GM21723 (cell line): ENCODE measurements around the gene SGSM2.

Source experiments
- ATAC-seq: cut with Tn5 transposase; IDR thresholded peaks from one replicate; pipeline ENCODE4 v1.9.1; 2021; ENCODE audit warnings: mild to moderate bottlenecking, moderate library complexity; ENCODE audit not compliant: unreplicated experiment

The SGSM2 gene

DNA sequence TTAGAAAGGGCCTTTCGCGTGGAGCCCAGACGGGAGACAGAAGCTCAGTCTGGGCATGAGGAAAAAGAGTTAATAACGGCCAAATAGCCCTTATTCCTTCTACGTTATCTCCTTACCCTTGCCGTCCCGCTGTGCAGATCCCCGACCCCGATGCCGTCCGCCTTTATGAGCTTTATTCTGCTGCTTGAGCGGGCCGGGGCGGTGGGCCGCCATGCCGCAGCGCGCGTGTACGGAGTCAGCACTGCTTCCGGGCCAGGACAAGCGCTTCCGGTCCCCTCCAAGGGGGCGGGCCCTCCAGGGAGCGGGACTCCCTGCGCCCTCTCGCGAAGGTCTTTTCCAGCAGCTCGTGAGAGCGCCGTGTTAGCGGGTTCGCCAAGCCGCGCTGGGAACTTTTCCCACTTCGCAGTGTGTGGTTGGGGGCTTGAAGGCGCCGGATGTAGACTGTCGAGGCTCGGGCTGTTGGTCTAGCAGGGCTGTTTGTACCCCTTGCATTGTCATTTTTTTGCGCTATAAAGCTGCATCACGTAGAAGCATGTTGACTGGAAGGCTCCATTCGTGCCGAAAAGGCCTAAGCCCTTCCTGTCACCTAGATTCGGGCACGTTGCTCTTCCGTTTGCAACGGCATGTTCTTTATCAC is 968 bp upstream of the SGSM2 start, which contains the start of gene TSR1:
TSR1 (minus strand) TSS at position 243 of the 637 bp plus-strand sequence; CDS start at position 213, 30 bp downstream.
- peak; percentile 75 for ATAC-seq

GRCh38 chr17:2337544-2338314 is 428 bp downstream of the SGSM2 start:
- peak; percentile 38 for ATAC-seq

DNA sequence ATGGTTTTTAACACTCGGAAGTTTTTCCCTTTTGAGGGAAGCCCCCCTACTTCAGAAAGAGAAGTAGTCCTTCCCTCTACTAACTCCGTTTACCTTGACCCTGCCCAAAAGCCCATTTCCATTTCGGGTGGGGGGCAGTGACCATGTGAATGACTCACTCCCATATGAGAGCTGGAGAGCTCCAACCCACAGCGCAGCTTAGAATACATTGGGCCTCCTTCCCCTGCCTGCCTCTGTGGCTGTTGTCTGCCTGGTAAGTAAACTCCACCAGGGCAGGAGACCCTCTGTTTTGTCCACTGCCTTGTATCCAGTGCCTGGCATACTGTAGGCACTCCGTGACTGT is 985 bp downstream of the SGSM2 start:
- ATAC-seq = no peak

- ATAC-seq = no peak
Measured at GRCh38 chr17:2343421-2343820, 6.1 kb downstream of the SGSM2 start.

DNA sequence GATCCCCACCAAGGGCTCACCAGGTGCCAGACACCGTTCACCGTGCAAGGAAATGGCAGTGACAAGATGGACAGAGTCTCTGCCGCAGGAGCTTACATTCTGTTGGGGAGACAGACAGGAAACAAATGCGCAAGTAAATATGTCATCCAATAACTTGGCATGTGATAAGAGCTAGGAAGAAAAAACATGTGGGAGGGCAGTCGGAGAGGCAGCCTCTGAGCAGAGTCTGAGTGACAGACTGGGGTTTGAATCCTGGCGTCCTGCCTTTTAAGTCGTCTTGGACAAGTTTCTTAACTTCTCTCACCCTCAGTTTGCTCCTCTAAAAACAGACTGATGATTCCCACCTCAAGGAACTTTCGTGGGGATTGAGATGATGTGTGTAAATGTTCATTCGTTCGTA is 7.2 kb downstream of the SGSM2 start:
- ATAC-seq = no peak

DNA sequence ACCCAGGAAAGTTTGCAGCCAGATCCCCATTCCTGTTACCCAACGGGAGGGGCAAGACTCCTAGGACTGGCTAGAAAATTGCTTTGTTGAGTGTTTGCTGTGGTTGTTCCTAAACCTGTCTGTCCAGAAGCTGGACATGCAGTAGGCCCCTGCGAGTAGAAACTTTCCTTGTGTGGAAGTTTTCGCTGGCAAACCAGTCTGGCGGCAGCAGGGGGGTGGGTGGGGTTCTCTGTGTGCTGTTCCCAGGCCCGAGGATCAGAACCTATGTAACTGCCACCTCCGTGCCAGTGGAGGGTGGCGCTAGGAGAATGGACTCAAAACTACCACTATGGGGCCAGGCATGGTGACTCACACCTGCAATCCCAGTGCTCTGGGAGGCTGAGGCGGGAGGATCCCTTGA is 9.2 kb downstream of the SGSM2 start:
- no peak for ATAC-seq

- ATAC-seq = no peak
Measured at GRCh38 chr17:2347805-2348685, 10.7 kb downstream of the SGSM2 start.

- no peak for ATAC-seq
Measured at GRCh38 chr17:2351269-2351668, 14.0 kb downstream of the SGSM2 start.

DNA sequence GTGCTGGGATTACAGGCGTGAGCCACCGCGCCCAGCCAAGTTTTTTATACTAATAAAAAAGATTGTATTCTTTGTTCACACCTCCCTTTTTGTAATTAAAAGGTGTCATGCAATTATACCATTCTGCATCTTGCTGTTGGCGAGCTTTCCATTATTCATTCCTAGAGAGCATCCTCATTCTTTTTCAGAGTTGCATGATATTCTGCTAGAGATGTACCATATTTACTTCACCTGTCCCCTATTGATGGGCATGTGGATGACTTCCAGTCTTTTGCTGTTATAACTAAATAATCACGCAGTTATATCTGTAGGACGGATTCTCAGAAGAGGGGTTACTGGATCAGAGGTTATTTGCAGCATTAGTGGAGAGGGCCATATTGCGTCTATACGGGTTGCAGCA is 17.0 kb downstream of the SGSM2 start:
- no peak for ATAC-seq

DNA sequence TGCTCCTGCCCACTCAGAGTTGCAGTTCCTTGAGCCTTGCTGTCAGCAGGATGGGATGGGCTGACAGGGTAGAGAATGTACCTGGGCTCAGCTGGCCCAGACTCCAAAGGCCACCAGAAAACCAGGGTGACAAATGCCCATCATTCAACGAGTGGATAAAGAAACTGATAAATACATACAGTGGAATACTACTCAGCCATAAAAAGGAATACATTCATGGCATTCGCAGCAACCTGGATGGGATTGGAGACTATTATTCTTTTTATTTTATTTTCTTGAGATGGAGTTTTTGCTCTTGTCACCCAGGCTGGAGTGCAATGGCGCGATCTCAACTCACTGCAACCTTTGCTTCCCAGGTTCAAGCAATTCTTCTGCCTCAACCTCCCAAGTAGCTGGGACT is 19.9 kb downstream of the SGSM2 start:
- ATAC-seq = no peak

DNA sequence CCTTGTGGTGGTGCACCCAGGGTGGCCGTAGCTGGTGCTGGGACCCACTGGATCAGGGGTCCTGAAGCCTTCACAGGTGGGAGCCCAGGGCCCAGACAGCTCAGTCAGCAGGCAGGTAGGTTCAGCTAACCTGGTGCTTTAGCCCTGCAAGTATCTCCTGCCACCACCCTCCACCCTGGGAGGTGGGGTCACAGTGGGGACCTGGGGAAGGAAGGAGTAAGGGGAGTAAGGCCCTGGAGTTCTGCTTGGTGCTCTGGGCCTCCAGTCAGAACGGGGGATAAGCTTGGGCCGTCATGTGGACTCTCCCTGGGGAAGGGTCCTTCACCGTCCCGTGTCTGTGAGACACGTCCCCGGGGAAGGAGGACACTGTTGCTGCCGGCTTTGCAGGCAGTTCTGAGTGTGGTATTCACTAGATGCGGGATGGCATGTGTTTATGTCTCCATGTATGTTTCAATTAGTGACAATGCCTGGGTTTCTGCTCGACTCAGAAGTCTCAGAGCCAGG is 20.7 kb downstream of the SGSM2 start:
- ATAC-seq = no peak

GRCh38 chr17:2361010-2361760 is 23.9 kb downstream of the SGSM2 start:
- ATAC-seq = no peak

DNA sequence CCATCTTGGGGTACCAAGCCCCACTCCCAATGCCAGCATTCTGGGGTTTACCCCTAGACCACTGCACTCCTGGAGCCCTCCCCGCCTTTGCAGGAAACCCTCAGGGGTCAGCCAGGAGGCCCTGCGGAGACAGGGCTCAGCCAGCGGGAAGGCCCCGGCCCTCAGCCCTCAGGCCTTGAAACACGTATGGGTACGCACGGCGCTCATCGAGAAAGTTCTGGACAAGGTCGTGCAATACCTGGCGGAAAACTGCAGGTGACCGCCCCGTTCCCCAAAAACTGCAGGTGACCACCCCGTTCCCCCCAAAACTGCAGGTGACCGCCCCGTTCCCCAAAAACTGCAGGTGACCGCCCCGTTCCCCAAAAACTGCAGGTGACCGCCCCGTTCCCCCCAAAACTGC is 24.7 kb downstream of the SGSM2 start:
- no peak for ATAC-seq

- ATAC-seq = no peak
Measured at GRCh38 chr17:2362416-2362815, 25.1 kb downstream of the SGSM2 start.

DNA sequence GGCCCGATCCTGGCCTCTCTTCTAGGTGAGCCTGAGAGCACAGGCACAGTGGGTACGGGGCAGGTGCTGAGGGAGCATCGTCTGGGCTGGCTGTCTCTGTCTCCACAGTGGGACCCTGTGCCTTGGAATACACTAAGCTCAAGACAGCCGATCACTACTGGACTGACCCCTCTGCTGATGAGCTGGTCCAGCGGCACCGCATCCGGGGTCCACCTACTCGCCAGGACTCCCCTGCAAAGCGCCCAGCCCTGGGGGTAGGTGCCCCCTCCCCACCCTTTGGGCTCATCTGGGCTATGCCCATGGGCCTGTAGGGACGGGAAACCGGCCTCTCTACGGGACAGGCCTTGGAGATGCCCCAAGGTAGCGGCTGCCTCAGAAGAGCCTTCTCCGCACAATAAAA is 25.6 kb downstream of the SGSM2 start:
- no peak for ATAC-seq

DNA sequence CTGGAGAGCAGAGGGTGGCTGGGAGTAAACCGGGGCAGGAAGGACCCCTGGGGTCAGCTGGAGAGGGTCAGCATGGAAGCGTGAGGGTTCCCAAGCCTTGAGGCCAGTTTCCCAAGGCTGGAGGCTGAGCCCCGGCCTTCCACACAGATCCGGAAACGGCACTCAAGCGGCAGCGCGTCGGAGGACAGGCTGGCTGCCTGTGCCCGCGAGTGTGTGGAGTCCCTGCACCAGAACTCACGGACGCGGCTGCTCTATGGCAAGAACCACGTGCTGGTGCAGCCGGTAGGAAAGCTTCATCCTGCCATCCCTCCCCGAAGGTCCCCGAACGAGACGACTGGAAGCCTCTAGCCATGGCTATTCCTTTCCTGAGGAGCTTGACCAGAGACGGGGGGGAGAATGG is 26.0 kb downstream of the SGSM2 start:
- ATAC-seq = no peak

- no peak for ATAC-seq
Measured at GRCh38 chr17:2363851-2364762, 26.8 kb downstream of the SGSM2 start.

DNA sequence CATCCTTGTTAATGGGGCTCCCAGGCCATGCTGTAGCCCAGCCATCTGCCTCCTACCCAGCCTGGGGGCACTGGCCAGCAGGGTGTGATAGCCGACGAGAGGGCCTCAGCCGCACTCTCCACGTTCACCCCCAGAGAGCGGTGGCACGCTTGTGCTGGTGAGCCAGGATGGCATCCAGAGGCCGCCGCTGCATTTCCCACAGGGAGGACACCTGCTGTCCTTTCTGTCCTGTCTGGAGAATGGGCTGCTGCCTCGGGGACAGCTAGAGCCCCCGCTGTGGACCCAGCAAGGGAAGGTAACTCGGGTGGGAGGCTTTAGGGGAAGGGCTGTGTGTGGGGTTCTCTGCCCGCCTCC is 27.4 kb downstream of the SGSM2 start:
- ATAC-seq = no peak

DNA sequence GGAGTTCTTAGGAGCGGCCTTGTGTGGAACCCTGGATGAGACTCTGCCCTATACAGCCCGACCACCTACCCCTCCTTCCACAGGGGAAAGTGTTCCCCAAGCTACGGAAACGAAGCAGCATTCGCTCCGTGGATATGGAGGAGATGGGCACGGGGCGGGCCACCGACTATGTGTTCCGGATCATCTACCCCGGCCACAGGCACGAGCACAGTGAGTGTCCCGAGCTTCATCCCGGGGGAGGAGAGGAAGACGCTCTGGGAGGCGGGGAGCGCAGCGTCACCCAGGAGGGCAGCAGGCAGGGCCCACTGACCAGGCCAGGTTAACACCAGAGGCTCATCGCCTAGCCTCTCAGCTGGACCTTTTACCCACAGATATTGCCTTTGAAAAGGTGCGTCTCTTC is 27.8 kb downstream of the SGSM2 start:
- ATAC-seq = no peak
